H9 (cell line): ENCODE measurements around the gene CSMD2. TPM values are rescaled to one million over a fixed set of nuclear protein-coding genes. Genes with fewer than 3 reads are reported as not detected.

Experiments used
- DNase-seq: peaks from one replicate; pipeline ENCODE4 v3.0.0-alpha.2; 2017
- H2AFZ ChIP-seq: one replicate; pipeline ENCODE4 v1.6.1; 2013; ENCODE audit warnings: mild to moderate bottlenecking, low read length, control low read depth, moderate library complexity
- H2AK5ac ChIP-seq: 2 replicates; pipeline ENCODE4 v1.6.1; 2013; ENCODE audit warnings: low read length, control low read depth, mixed read lengths; ENCODE audit not compliant: insufficient read length
- H2BK120ac ChIP-seq: one replicate; pipeline ENCODE4 v1.6.1; 2013; ENCODE audit warnings: low read depth, mild to moderate bottlenecking, low read length, control low read depth, inconsistent platforms; ENCODE audit not compliant: poor library complexity, severe bottlenecking
- H2BK12ac ChIP-seq: 2 replicates; pipeline ENCODE4 v1.6.1; 2013; ENCODE audit warnings: low read length, control low read depth, mixed read lengths, low read depth; ENCODE audit not compliant: insufficient read length
- H2BK15ac ChIP-seq: 2 replicates; pipeline ENCODE4 v1.6.1; 2013; ENCODE audit warnings: low read depth, low read length, control low read depth
- H2BK20ac ChIP-seq: one replicate; pipeline ENCODE4 v1.6.1; 2013; ENCODE audit warnings: low read depth, mild to moderate bottlenecking, low read length, control low read depth, inconsistent platforms; ENCODE audit not compliant: poor library complexity, severe bottlenecking
- H2BK5ac ChIP-seq: 2 replicates; pipeline ENCODE4 v1.6.1; 2013; ENCODE audit warnings: low read length, control low read depth, mixed read lengths; ENCODE audit not compliant: insufficient read length
- H3K14ac ChIP-seq: 2 replicates; pipeline ENCODE4 v1.6.1; 2013; ENCODE audit warnings: low read length, control low read depth; ENCODE audit not compliant: insufficient read depth
- H3K18ac ChIP-seq: 2 replicates; pipeline ENCODE4 v1.6.1; 2013; ENCODE audit warnings: low read depth, mild to moderate bottlenecking, mixed read lengths, low read length, control low read depth; ENCODE audit not compliant: insufficient read length
- H3K23ac ChIP-seq: 2 replicates; pipeline ENCODE4 v1.6.1; 2013; ENCODE audit warnings: low read length, control low read depth, mixed read lengths, low read depth; ENCODE audit not compliant: insufficient read length
- H3K23me2 ChIP-seq: 2 replicates; pipeline ENCODE4 v1.6.1; 2013; ENCODE audit warnings: low read depth, mild to moderate bottlenecking, mixed read lengths, low read length, control low read depth; ENCODE audit not compliant: insufficient read length, poor library complexity, severe bottlenecking
- H3K27ac ChIP-seq: 2 replicates; pipeline ENCODE4 v1.5.1; 2013; ENCODE audit warnings: low read length, control low read depth, mixed read lengths, low read depth; ENCODE audit not compliant: insufficient read length
- H3K27me3 ChIP-seq: 2 replicates; pipeline ENCODE4 v1.6.1; 2013; ENCODE audit warnings: low read length, control low read depth, inconsistent platforms; ENCODE audit not compliant: insufficient read depth
- H3K4ac ChIP-seq: 2 replicates; pipeline ENCODE4 v1.6.1; 2013; ENCODE audit warnings: low read depth, mild to moderate bottlenecking, control low read depth, inconsistent platforms, low read length, moderate library complexity
- H3K4me1 ChIP-seq: 2 replicates; pipeline ENCODE4 v1.6.1; 2013; ENCODE audit warnings: low read length, control low read depth, inconsistent platforms; ENCODE audit not compliant: insufficient read depth
- H3K4me2 ChIP-seq: 2 replicates; pipeline ENCODE4 v1.6.1; 2013; ENCODE audit warnings: low read length, control low read depth, mixed read lengths; ENCODE audit not compliant: insufficient read length, insufficient read depth
- H3K56ac ChIP-seq: 2 replicates; pipeline ENCODE4 v1.6.1; 2013; ENCODE audit warnings: low read depth, mild to moderate bottlenecking, mixed read lengths, low read length, control low read depth; ENCODE audit not compliant: insufficient read length
- H3K79me1 ChIP-seq: 2 replicates; pipeline ENCODE4 v1.6.1; 2013; ENCODE audit warnings: low read depth, mild to moderate bottlenecking, moderate library complexity, low read length, control low read depth, inconsistent platforms; ENCODE audit not compliant: insufficient read depth, poor library complexity, severe bottlenecking
- H3K79me2 ChIP-seq: 2 replicates; pipeline ENCODE4 v1.6.1; 2013; ENCODE audit warnings: low read length, control low read depth, inconsistent platforms; ENCODE audit not compliant: insufficient read depth
- H3K9ac ChIP-seq: 2 replicates; pipeline ENCODE4 v1.6.1; 2013; ENCODE audit warnings: low read length, control low read depth, mixed read lengths; ENCODE audit not compliant: insufficient read length; ENCODE audit errors: extremely low read depth
- H3K9me3 ChIP-seq: one replicate; pipeline ENCODE4 v1.6.1; 2013; ENCODE audit warnings: low read depth, low read length, inconsistent platforms; ENCODE audit not compliant: control insufficient read depth
- H3T11ph ChIP-seq: one replicate; pipeline ENCODE4 v1.6.1; 2013; ENCODE audit warnings: mild to moderate bottlenecking, low read length, control low read depth, inconsistent platforms
- H4K20me1 ChIP-seq: one replicate; pipeline ENCODE4 v1.6.1; 2013; ENCODE audit not compliant: control insufficient read depth, insufficient read length, insufficient read depth
- H4K5ac ChIP-seq: 2 replicates; pipeline ENCODE4 v1.6.1; 2013; ENCODE audit warnings: low read depth, mild to moderate bottlenecking, mixed read lengths, low read length, control low read depth; ENCODE audit not compliant: insufficient read length
- H4K8ac ChIP-seq: replicated peaks from 2 replicates; pipeline ENCODE4 v1.6.1; 2013; ENCODE audit warnings: low read length, control low read depth, mixed read lengths, low read depth; ENCODE audit not compliant: insufficient read length
- H4K91ac ChIP-seq: 2 replicates; pipeline ENCODE4 v1.6.1; 2013; ENCODE audit warnings: low read depth, mild to moderate bottlenecking, moderate library complexity, mixed read lengths, low read length, control low read depth; ENCODE audit not compliant: insufficient read length
- H3K27ac Mint-ChIP-seq, 3 experiments: 2 replicates in 2 of 3; 3 replicates in 1 of 3; pipeline ENCODE4 v1.8.0; 2020 to 2021; ENCODE audit warnings: mixed read lengths in 3 of 3, mild to moderate bottlenecking in 1 of 3, moderate library complexity in 1 of 3
- H3K27me3 Mint-ChIP-seq: 2 replicates; pipeline ENCODE4 v1.8.0; 2021; ENCODE audit warnings: low read depth, mild to moderate bottlenecking, moderate library complexity, mixed read lengths
- H3K36me3 Mint-ChIP-seq, 3 experiments: 2 replicates in 2 of 3; 3 replicates in 1 of 3; pipeline ENCODE4 v1.8.0; 2020 to 2021; ENCODE audit warnings: low read depth in 3 of 3, mixed read lengths in 3 of 3; ENCODE audit not compliant: insufficient read depth in 1 of 3
- H3K4me1 Mint-ChIP-seq, 2 experiments: 2 replicates each; pipeline ENCODE4 v1.8.0; 2020; ENCODE audit warnings: mixed read lengths in 2 of 2
- H3K4me3 Mint-ChIP-seq, 2 experiments: 2 replicates in 1 of 2; 3 replicates in 1 of 2; pipeline ENCODE4 v1.8.0; 2020 to 2021; ENCODE audit warnings: mild to moderate bottlenecking in 2 of 2, mixed read lengths in 2 of 2, moderate library complexity in 1 of 2
- H3K9me3 Mint-ChIP-seq, 2 experiments: 2 replicates in 1 of 2; 3 replicates in 1 of 2; pipeline ENCODE4 v1.8.0; 2020; ENCODE audit warnings: mild to moderate bottlenecking in 2 of 2, mixed read lengths in 2 of 2, moderate library complexity in 1 of 2
- WGBS: extraction: QIAGEN DNeasy Blood & Tissue Kit; methylation state at CpG from one replicate; pipeline ENCODE4 v1.1.7; 2013; ENCODE audit warnings: missing lambda C conversion rate, low lambda C conversion rate, mixed read lengths; ENCODE audit not compliant: insufficient read length; ENCODE audit errors: extremely low coverage; 5-methylcytosine and 5-hydroxymethylcytosine counted together
- total RNA-seq: library from RNA; stranded (reverse); gene quantifications from 2 replicates; pipeline ENCODE4 v1.2.1, GENCODE V29; 2021
- TF ChIP-seq, protein P1 (sequence below): fragments of 200-600 bp; sonication (generic); conservative IDR thresholded peaks from 3 replicates; pipeline ENCODE4 v1.8.0; 2021; ENCODE audit warnings: antibody characterized with exemption, mild to moderate bottlenecking

The CSMD2 gene
- total RNA-seq, 1 experiment from 2014 or later = 6.4 TPM

DNA sequence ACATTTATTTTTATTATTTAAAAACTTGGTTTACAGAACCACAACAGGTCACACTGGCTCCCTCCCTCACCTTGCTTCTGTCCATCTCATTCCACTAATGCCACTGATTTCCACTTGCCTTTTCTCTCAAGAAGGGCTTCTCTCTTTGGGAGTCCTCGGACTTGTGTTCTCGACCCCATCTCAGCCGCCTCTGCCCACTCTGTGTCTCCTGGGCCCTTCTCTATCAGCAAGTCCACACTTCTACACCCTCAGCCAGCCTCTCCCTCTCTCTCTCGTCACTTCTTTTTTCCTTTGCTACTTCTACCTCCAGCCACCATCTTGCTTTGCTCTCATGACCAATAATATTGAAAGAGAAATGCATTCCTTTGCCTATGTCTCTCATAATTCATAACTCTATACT, 171.7 kb downstream of the CSMD2 start:
- Histone ChIP-seq H3K18ac (no peak overlapping the region), H3K79me1 (no peaks in the 10 kb centered on the region), H2BK15ac (no peak overlapping the region), H3K27me3 (no peaks in the 10 kb centered on the region), H3K23ac (no peak overlapping the region), H2AK5ac (no peak overlapping the region), H3K14ac (no peak overlapping the region), H3K27ac (no peak overlapping the region), H3K56ac (no peak overlapping the region), H3K4ac (no peak overlapping the region), H3T11ph (no peak overlapping the region), H2BK12ac (no peak overlapping the region), H3K4me2 (no peak overlapping the region), H2BK20ac (no peak overlapping the region), H2BK120ac (no peak overlapping the region), H4K20me1 (no peaks in the 10 kb centered on the region), H3K79me2 (no peaks in the 10 kb centered on the region), H2AFZ (no peak overlapping the region), H4K8ac (no peak overlapping the region), H4K91ac (no peak overlapping the region), H2BK5ac (no peak overlapping the region), H3K4me1 (no peaks in the 10 kb centered on the region), H4K5ac (no peak overlapping the region), H3K9me3 (no peaks in the 10 kb centered on the region), H3K23me2 (no peaks in the 10 kb centered on the region), H3K9ac (no peak overlapping the region)
- H3K27me3 Mint-ChIP-seq = peaks cover 2% of the 10 kb centered on the region; the same call in 1 of the 2 replicates
- H3K4me3 Mint-ChIP-seq = no peak overlapping the region
- H3K27ac Mint-ChIP-seq = peak overlapping the region in 1 of 3 experiments; percentile 38; a peak in 2 of 7 replicates
- peaks cover 8 to 11% of the 10 kb centered on the region in 2 experiments; a peak in 3 of 4 replicates for H3K4me1 Mint-ChIP-seq
- no peaks in the 10 kb centered on the region for H3K36me3 Mint-ChIP-seq
- TF ChIP-seq, protein P1, sequence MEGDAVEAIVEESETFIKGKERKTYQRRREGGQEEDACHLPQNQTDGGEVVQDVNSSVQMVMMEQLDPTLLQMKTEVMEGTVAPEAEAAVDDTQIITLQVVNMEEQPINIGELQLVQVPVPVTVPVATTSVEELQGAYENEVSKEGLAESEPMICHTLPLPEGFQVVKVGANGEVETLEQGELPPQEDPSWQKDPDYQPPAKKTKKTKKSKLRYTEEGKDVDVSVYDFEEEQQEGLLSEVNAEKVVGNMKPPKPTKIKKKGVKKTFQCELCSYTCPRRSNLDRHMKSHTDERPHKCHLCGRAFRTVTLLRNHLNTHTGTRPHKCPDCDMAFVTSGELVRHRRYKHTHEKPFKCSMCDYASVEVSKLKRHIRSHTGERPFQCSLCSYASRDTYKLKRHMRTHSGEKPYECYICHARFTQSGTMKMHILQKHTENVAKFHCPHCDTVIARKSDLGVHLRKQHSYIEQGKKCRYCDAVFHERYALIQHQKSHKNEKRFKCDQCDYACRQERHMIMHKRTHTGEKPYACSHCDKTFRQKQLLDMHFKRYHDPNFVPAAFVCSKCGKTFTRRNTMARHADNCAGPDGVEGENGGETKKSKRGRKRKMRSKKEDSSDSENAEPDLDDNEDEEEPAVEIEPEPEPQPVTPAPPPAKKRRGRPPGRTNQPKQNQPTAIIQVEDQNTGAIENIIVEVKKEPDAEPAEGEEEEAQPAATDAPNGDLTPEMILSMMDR = no peak
- no peaks in the 10 kb centered on the region; a peak in 1 of 5 replicates for H3K9me3 Mint-ChIP-seq
- no CpG with 5 or more reads among the region's 4 CpGs for WGBS
- no peak for DNase-seq
